Measurements from ENCODE around the gene CAPN7. TPM values are rescaled to one million over a fixed set of nuclear protein-coding genes. Genes with fewer than 3 reads are reported as not detected.

The CAPN7 gene
- total RNA-seq, 1 experiment from 2014 or later: 27.7 TPM

DNA sequence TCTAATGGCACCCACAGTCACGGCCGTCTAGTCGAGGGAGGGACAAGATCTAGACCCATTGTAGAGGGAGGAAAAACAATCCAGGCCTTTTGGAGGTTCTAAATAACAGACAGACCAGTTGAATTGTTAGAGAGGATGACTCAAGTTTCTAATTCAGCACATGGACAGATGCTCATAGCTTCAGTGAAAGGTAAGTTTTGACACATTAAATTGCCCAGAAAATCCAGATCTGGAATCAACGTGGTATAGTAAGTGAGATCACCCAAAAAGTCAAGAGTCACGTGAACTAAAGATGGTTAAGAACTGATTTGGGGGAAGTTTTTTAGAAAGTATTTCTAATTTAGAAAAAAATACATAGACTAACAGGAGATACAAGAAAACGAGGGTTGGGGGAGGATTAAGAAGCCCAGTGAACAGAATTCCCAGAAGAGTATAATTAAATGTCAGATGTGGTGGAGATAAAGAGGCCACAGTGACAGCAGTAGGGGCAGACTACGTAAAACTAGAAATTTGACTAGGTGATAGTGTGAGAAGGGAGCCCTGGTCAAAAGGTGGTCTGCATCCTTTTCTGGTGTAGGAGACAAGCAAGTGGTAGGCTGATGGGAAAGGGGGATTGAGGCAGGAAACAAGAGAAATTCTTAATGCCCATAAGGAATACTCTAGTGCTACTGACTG, 47.1 kb downstream of the CAPN7 start:
- H4K20me1 ChIP-seq (ENCODE audit: insufficient read depth): no peaks in the 10 kb centered on the region; the same call in 1 of the 2 replicates

More for the DNA sequence above, 47.1 kb downstream of the CAPN7 start:
- ChIA-PET CTCF (interaction anchor here (1.4 kb wide), 1 partner anchor 15 kb away, joined by 3 read pairs; no protein-coding TSS in a partner anchor), RAD21 (ENCODE audit: low non-redundant PET in 1 of 2, low total read pairs in 2 of 2, uncharacterized antibody in 2 of 2, unreplicated experiment in 2 of 2) (no interaction called here), POLR2A (no interaction called here)
- H3K9me3 ChIP-seq (ENCODE audit: control insufficient read depth in 1 of 2, insufficient read depth in 1 of 2, low read depth in 1 of 2, low read length in 2 of 2): no peaks in the 10 kb centered on the region
- ATAC-seq (no peak), DNase-seq (ENCODE audit: low read depth, low spot score) (no peak)
- H3K79me2 ChIP-seq (ENCODE audit: insufficient read depth, low read length): no peaks in the 10 kb centered on the region
- intact Hi-C loops (cut with micrococcal nuclease): no loop called here
- H3K4me3 ChIP-seq (replicated peaks in 1 of 2; ENCODE audit: low read depth in 1 of 2, low read length in 2 of 2): no peak overlapping the region
- TF ChIP-seq POLR2AphosphoS5 (IDR thresholded peaks at IDR 0.05; ENCODE audit: low read depth, low read length): no peak
- TF ChIP-seq EZH2phosphoT487 (IDR thresholded peaks at IDR 0.05; ENCODE audit: borderline replicate concordance): no peak
- TF ChIP-seq SRF (IDR thresholded peaks at IDR 0.05; ENCODE audit: low read depth): no peak
- TF ChIP-seq CEBPB (IDR thresholded peaks at IDR 0.05; ENCODE audit: low read depth): no peak
- TF ChIP-seq, protein P1, sequence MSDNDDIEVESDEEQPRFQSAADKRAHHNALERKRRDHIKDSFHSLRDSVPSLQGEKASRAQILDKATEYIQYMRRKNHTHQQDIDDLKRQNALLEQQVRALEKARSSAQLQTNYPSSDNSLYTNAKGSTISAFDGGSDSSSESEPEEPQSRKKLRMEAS (IDR thresholded peaks at IDR 0.05): no peak
- TF ChIP-seq FOSL1 (IDR thresholded peaks at IDR 0.05; ENCODE audit: low read depth): no peak
- TF ChIP-seq, protein P2, sequence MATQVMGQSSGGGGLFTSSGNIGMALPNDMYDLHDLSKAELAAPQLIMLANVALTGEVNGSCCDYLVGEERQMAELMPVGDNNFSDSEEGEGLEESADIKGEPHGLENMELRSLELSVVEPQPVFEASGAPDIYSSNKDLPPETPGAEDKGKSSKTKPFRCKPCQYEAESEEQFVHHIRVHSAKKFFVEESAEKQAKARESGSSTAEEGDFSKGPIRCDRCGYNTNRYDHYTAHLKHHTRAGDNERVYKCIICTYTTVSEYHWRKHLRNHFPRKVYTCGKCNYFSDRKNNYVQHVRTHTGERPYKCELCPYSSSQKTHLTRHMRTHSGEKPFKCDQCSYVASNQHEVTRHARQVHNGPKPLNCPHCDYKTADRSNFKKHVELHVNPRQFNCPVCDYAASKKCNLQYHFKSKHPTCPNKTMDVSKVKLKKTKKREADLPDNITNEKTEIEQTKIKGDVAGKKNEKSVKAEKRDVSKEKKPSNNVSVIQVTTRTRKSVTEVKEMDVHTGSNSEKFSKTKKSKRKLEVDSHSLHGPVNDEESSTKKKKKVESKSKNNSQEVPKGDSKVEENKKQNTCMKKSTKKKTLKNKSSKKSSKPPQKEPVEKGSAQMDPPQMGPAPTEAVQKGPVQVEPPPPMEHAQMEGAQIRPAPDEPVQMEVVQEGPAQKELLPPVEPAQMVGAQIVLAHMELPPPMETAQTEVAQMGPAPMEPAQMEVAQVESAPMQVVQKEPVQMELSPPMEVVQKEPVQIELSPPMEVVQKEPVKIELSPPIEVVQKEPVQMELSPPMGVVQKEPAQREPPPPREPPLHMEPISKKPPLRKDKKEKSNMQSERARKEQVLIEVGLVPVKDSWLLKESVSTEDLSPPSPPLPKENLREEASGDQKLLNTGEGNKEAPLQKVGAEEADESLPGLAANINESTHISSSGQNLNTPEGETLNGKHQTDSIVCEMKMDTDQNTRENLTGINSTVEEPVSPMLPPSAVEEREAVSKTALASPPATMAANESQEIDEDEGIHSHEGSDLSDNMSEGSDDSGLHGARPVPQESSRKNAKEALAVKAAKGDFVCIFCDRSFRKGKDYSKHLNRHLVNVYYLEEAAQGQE (IDR thresholded peaks at IDR 0.05; ENCODE audit: low read depth): no peak
- no peak for TF ChIP-seq POLR2A (IDR thresholded peaks at IDR 0.05; ENCODE audit: borderline replicate concordance, extremely low read depth, insufficient read depth, insufficient read length)
- no peak overlapping the region for H3K9ac ChIP-seq (ENCODE audit: low read length)
- H3K4me2 ChIP-seq (ENCODE audit: low read length): no peak overlapping the region
- H3K27ac ChIP-seq (ENCODE audit: low read depth, low read length): no peak overlapping the region
- H3K27me3 ChIP-seq (ENCODE audit: insufficient read depth, low read length): no peaks in the 10 kb centered on the region
- H3K4me1 ChIP-seq (ENCODE audit: control insufficient read depth in 1 of 2, insufficient read depth in 2 of 2, low read length in 2 of 2): no peaks in the 10 kb centered on the region
- no TSS peak for BruUV-seq (replicated peaks)
- no peaks in the 10 kb centered on the region for H3K9me2 ChIP-seq (ENCODE audit: insufficient read depth)
- no peak overlapping the region for H2AFZ ChIP-seq (ENCODE audit: low read depth, low read length, poor library complexity, severe bottlenecking)
- H3K36me3 ChIP-seq (ENCODE audit: control insufficient read depth in 1 of 2, insufficient read depth in 2 of 2, low read length in 2 of 2): peaks cover 36 to 51% of the 10 kb centered on the region in 2 experiments; a peak in 3 of 4 replicates
